HG03103 (cell line): ENCODE data around the gene ZNF618.

ENCODE experiments used
- ATAC-seq: cut with Tn5 transposase; IDR thresholded peaks from one replicate; pipeline ENCODE4 v1.9.1; 2021; ENCODE audit warnings: low read depth; ENCODE audit not compliant: unreplicated experiment

The ZNF618 gene

GRCh38 chr9:113910036-113910639 lies 34.0 kb downstream of the ZNF618 start:
- ATAC-seq: no peak

GRCh38 chr9:113911850-113912557 lies 35.9 kb downstream of the ZNF618 start:
- no peak for ATAC-seq

DNA sequence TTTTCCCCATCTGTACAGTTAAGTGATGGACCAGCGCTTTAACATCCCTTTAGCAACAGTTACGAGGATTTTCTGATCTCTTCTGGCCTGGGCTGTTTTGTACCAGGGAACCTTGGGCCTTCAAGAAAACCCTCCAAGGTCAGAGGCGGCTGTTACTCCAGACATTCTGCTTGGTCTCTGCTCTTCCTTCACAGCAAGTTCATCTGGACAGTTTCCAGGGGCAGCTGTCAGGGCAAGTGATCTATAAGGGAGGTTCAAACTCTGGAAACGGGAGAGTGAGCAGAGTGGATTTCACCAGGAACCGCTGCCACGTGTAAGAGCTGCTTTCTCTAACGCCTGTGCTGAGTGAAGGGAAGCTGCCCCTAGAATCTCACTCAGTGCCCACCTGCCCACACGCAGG lies 36.7 kb downstream of the ZNF618 start:
- no peak for ATAC-seq

GRCh38 chr9:113913426-113914195 lies 37.5 kb downstream of the ZNF618 start:
- ATAC-seq: no peak

- no peak for ATAC-seq
These were observed 38.4 kb downstream of the ZNF618 start for GRCh38 chr9:113914517-113914916.

GRCh38 chr9:113915817-113916434 lies 39.8 kb downstream of the ZNF618 start:
- ATAC-seq: no peak

DNA sequence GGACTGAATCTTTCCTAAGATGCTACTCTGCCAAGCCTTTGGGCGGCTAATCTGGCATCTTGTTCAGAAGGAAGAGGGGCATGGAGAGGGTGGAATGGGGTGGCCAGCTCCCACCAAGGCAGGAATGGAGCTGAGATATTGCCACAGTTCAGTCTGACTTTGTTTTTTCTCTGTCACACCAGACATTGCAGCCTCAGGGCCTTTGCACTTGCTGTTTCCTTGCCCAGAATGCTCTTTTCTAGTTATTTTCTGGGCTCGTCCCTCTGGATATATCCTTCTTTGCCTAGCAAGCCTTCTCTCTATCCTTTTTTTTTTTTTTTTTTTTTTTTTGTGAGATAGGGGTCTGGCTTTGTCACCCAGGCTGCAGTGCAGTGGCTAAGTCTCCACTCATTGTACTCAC lies 40.8 kb downstream of the ZNF618 start:
- ATAC-seq: no peak

GRCh38 chr9:113918697-113919350 lies 42.7 kb downstream of the ZNF618 start:
- no peak for ATAC-seq

GRCh38 chr9:113919382-113919781 lies 43.3 kb downstream of the ZNF618 start:
- ATAC-seq: no peak

DNA sequence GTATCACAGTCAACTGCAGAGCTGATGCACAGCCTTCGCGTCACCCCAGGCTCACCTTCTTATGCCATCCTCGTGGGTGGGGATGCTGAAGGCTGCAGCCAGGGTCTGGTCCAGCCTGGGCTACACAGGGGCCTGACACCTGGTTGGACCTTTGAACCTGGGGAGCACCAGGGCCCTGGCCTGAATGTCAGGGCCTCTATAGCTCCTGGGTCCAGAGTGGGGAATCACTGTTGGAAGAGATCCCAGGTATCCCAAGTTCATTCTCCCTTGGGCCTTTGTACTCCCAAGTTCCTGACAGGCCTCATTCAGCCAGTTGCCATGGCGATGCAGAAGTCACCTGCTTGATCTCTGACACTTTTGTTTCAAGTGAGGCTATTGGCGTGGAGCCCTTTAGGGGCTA lies 43.8 kb downstream of the ZNF618 start:
- ATAC-seq: no peak

GRCh38 chr9:113920872-113921271 lies 44.8 kb downstream of the ZNF618 start:
- ATAC-seq: no peak

DNA sequence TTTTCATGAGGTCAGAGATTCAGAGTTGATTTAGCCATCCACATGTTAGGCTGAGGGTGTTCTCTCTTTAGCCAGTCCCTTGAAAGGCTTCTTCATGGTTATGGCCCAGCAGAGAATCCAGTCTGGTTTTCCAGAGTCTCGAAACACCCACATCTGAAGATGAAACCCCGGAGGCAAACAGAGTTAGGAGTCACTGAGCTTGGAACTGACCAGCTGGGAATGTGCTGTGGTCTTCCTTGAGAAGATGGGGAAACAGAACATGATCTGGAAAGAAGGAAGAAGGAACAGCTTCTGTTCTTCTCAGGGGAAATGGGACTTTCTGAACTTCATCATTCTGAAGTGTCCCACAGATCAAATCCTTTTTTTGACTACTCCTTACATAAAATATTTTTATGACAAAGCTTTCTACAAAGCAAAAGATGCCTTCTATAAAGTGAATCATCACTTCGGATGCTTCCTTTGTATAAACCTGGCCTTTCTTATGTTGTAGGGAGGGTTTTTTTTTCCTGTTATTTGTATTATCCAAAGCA lies 45.4 kb downstream of the ZNF618 start:
- no peak for ATAC-seq

DNA sequence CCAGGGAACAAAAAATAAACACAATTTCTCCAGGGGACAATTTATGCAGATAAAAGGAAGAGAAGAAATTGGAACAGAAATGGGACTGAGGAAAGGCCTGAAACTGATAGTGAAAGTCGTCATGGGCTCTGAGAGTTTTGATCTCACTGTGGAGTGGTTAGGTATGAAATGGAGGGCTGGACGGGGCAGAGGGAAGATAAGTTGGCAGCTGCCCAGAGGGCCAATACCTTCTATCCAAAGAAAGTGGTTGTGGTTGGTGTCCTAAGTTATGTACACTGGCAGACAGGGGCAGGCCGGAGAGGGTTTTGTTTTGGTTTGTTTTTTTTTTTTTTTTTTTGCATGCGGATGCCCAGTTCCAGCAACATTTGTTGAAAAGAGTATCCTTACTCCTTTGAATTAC lies 46.1 kb downstream of the ZNF618 start:
- no peak for ATAC-seq

GRCh38 chr9:113926211-113926610 lies 50.1 kb downstream of the ZNF618 start:
- ATAC-seq: no peak

- no peak for ATAC-seq
These were observed 51.2 kb downstream of the ZNF618 start for GRCh38 chr9:113927277-113927676.

- ATAC-seq: no peak
These were observed 52.2 kb downstream of the ZNF618 start for GRCh38 chr9:113928269-113928668.

- no peak for ATAC-seq
These were observed 53.7 kb downstream of the ZNF618 start for GRCh38 chr9:113929634-113930389.

DNA sequence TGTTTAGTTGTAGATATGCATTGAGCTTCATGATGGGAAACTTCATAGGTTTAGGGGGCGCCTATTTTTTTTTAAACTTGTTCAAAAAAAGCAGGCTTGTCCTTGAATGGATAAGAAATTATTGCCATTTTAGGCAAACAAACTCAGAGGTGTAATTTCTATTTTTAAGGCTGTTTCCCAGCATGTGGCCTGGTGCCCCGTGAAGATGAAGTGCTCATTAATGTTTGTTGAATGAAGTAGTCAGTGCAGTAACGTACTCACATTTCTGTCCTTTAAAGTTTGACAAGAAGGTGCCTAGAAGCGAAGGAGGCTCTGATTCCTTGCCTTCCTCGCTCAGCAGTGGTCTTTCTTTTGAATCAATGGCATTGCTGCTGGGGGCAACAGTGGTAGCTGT lies 54.3 kb downstream of the ZNF618 start:
- no peak for ATAC-seq

GRCh38 chr9:113931140-113931539 lies 55.0 kb downstream of the ZNF618 start:
- no peak for ATAC-seq

GRCh38 chr9:113931777-113932176 lies 55.7 kb downstream of the ZNF618 start:
- no peak for ATAC-seq
